B cell (primary cell): Measurements from ENCODE around the gene VAV2. TPM values are rescaled to one million over a fixed set of nuclear protein-coding genes. Genes with fewer than 3 reads are reported as not detected.

ENCODE experiments used
- ATAC-seq: fragments of 200-7000 bp; cut with Tn5 transposase; one replicate; pipeline ENCODE4 v1.10.0; 2021; ENCODE audit warnings: low read depth, mild to moderate bottlenecking, moderate number of reproducible peaks, moderate library complexity
- CTCF ChIA-PET: fragments of 350-600 bp; sonication (Branson Sonifier 250); formaldehyde crosslinking; loops from one replicate; lab custom pipeline; 2021; ENCODE audit warnings: antibody characterized with exemption, inconsistent platforms; lab: Charles Lee
- POLR2A ChIA-PET: fragments of 350-600 bp; sonication (Branson Sonifier 250); formaldehyde crosslinking; loops from one replicate; lab custom pipeline; 2021; ENCODE audit warnings: antibody characterized with exemption; lab: Charles Lee
- DNase-seq: peaks from one replicate; pipeline ENCODE4 v3.0.0; 2013
- H2AFZ ChIP-seq: 2 replicates; pipeline ENCODE4 v1.6.1; 2012; ENCODE audit warnings: mild to moderate bottlenecking, low read depth, low read length; ENCODE audit not compliant: insufficient read depth, poor library complexity, severe bottlenecking
- H3K27ac ChIP-seq, 2 donors: 1 replicate in 1 of 2; 2 replicates in 1 of 2; pipeline ENCODE4 v1.5.1; 2012 to 2013; ENCODE audit warnings: low read length in 2 of 2, mild to moderate bottlenecking in 2 of 2, moderate library complexity in 1 of 2
- H3K27me3 ChIP-seq, 4 experiments: fragments of 200-600 bp in 1 of 4; sonication (generic) in 1 of 4; replicated peaks in 1 of 4; 1 replicate in 2 of 4; 2 replicates in 2 of 4; pipeline versions ENCODE4 v1.6.1 to v1.7.0; 2013 to 2016; ENCODE audit warnings: low read length in 3 of 4, mild to moderate bottlenecking in 2 of 4, mixed read lengths in 1 of 4, moderate library complexity in 1 of 4; ENCODE audit not compliant: insufficient read depth in 4 of 4, control insufficient read depth in 3 of 4; ENCODE audit errors: control extremely low read depth in 1 of 4
- H3K36me3 ChIP-seq, 2 experiments: replicated peaks in 1 of 2; 1 replicate in 1 of 2; 2 replicates in 1 of 2; pipeline versions ENCODE4 v1.6.1 to v1.7.1; 2013; ENCODE audit warnings: low read length in 1 of 2; ENCODE audit not compliant: insufficient read depth in 2 of 2, control insufficient read depth in 1 of 2; ENCODE audit errors: control extremely low read depth in 1 of 2, extremely low read depth in 1 of 2
- H3K4me1 ChIP-seq, 2 donors: fragments of 200-600 bp in 1 of 2; sonication (generic) in 1 of 2; 1 replicate in 1 of 2; 2 replicates in 1 of 2; pipeline versions ENCODE4 v1.5.1 to v1.6.1; 2013 to 2017; ENCODE audit warnings: low read length in 2 of 2; ENCODE audit not compliant: control insufficient read depth in 2 of 2, insufficient read depth in 2 of 2
- H3K4me2 ChIP-seq: replicated peaks from 2 replicates; pipeline ENCODE3; 2012; ENCODE audit warnings: mild to moderate bottlenecking, low read depth, low read length; ENCODE audit not compliant: poor library complexity, severe bottlenecking
- H3K4me3 ChIP-seq, 5 experiments: fragments of 200-600 bp in 1 of 5; sonication (generic) in 1 of 5; 1 replicate in 3 of 5; 2 replicates in 2 of 5; pipeline versions ENCODE4 v1.5.1 to v1.7.0; 2011 to 2016; ENCODE audit warnings: low read length in 4 of 5, mild to moderate bottlenecking in 4 of 5, low read depth in 2 of 5, control low read depth in 1 of 5, moderate library complexity in 1 of 5; ENCODE audit not compliant: insufficient read depth in 1 of 5; ENCODE audit errors: control extremely low read depth in 1 of 5, extremely low read depth in 1 of 5
- H3K79me2 ChIP-seq: fragments of 200-600 bp; sonication (generic); one replicate; pipeline ENCODE4 v1.6.0; 2016; ENCODE audit warnings: low read length; ENCODE audit not compliant: control insufficient read depth, insufficient read depth
- H3K9ac ChIP-seq: fragments of 200-600 bp; sonication (generic); 2 replicates; pipeline ENCODE4 v1.6.1; 2017; ENCODE audit warnings: mild to moderate bottlenecking, low read length, moderate library complexity
- H3K9me3 ChIP-seq, 3 donors: one replicate each; pipeline versions ENCODE4 v1.6.1 to v1.7.1; 2013; ENCODE audit warnings: low read length in 2 of 3; ENCODE audit not compliant: control insufficient read depth in 2 of 3, insufficient read depth in 1 of 3; ENCODE audit errors: control extremely low read depth in 1 of 3
- H4K20me1 ChIP-seq: 2 replicates; pipeline ENCODE4 v1.6.0; 2012; ENCODE audit warnings: mild to moderate bottlenecking, low read length; ENCODE audit not compliant: insufficient read depth, control insufficient read depth, poor library complexity, severe bottlenecking
- H3K27ac Mint-ChIP-seq: one replicate; pipeline ENCODE4 v1.8.0; 2021; ENCODE audit warnings: mixed read lengths
- H3K27me3 Mint-ChIP-seq: one replicate; pipeline ENCODE4 v1.8.0; 2021; ENCODE audit warnings: mixed read lengths
- H3K4me1 Mint-ChIP-seq: one replicate; pipeline ENCODE4 v1.8.0; 2021; ENCODE audit warnings: mixed read lengths
- H3K4me3 Mint-ChIP-seq: one replicate; pipeline ENCODE4 v1.8.0; 2021; ENCODE audit warnings: mixed read lengths
- H3K9me3 Mint-ChIP-seq: one replicate; pipeline ENCODE4 v1.8.0; 2022; ENCODE audit warnings: mixed read lengths; ENCODE audit not compliant: insufficient read depth
- EZH2 ChIP-seq: IDR thresholded peaks from 2 replicates; pipeline ENCODE4 v1.6.1; 2012; ENCODE audit warnings: borderline replicate concordance, low read depth, mild to moderate bottlenecking, moderate library complexity, low read length; ENCODE audit not compliant: insufficient read depth, poor library complexity, severe bottlenecking
- WGBS: methylation state at CpG from one replicate; pipeline ENCODE4 v1.1.5; 2013; ENCODE audit warnings: missing lambda C conversion rate; ENCODE audit not compliant: insufficient coverage; 5-methylcytosine and 5-hydroxymethylcytosine counted together
- intact Hi-C: fragments of 100-400 bp; cut with micrococcal nuclease; formaldehyde crosslinking; loops from one replicate; pipeline ENCODE4 v1.10.0; 2022
- polyA plus RNA-seq: library from polyadenylated mRNA; depleted of rRNA; stranded (reverse); fragments of >200 nt; gene quantifications from 2 replicates; pipeline ENCODE4 v1.2.3, GENCODE V29; 2012
- total RNA-seq, 2 donors: library from RNA; stranded (reverse); fragments of 120-200 nt in 1 of 2; gene quantifications; 1 replicate in 1 of 2; 2 replicates in 1 of 2; pipeline versions ENCODE4 v1.2.3 to v1.2.4, GENCODE V29; 2013 to 2022
- TF ChIP-seq, protein P1 (sequence below): fragments of 200-600 bp; IDR thresholded peaks from one replicate; pipeline ENCODE4 v1.8.0; 2022; ENCODE audit warnings: antibody characterized with exemption, mild to moderate bottlenecking

Gene VAV2
- total and polyA plus RNA-seq, 2 donors (not counting 1 experiment from before 2014, with no cell fraction given) = 34.4 to 128 TPM

- H3K27ac ChIP-seq = peak overlapping the region in 1 of 2 donors; percentile 4
- no peak for ATAC-seq
- Mint-ChIP-seq H3K9me3 (no peaks in the 10 kb centered on the region), H3K27ac (peak overlapping the region; percentile 56), H3K27me3 (no peaks in the 10 kb centered on the region), H3K4me3 (no peak overlapping the region), H3K4me1 (peaks cover 28% of the 10 kb centered on the region)
- H3K4me1 ChIP-seq = peaks cover 0 to under 1% of the 10 kb centered on the region in 2 donors
- no peak for DNase-seq
- TF ChIP-seq, protein P1, sequence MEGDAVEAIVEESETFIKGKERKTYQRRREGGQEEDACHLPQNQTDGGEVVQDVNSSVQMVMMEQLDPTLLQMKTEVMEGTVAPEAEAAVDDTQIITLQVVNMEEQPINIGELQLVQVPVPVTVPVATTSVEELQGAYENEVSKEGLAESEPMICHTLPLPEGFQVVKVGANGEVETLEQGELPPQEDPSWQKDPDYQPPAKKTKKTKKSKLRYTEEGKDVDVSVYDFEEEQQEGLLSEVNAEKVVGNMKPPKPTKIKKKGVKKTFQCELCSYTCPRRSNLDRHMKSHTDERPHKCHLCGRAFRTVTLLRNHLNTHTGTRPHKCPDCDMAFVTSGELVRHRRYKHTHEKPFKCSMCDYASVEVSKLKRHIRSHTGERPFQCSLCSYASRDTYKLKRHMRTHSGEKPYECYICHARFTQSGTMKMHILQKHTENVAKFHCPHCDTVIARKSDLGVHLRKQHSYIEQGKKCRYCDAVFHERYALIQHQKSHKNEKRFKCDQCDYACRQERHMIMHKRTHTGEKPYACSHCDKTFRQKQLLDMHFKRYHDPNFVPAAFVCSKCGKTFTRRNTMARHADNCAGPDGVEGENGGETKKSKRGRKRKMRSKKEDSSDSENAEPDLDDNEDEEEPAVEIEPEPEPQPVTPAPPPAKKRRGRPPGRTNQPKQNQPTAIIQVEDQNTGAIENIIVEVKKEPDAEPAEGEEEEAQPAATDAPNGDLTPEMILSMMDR = no peak
- no peak for TF ChIP-seq EZH2
- no peak overlapping the region for H3K4me2 ChIP-seq
- no peak overlapping the region for H3K9ac ChIP-seq
- no peak overlapping the region for H2AFZ ChIP-seq
- ChIA-PET POLR2A (interaction anchor here (0.6 kb wide), 1 partner anchor 176 kb away, joined by 3 read pairs; no protein-coding TSS in a partner anchor), CTCF (no interaction called here)
- peaks cover 0 to 35% of the 10 kb centered on the region in 2 experiments for H3K36me3 ChIP-seq
- H3K4me3 ChIP-seq = no peak overlapping the region
- peaks cover 98% of the 10 kb centered on the region for H4K20me1 ChIP-seq
- intact Hi-C loops = no loop called here
- no peaks in the 10 kb centered on the region for H3K27me3 ChIP-seq
- H3K79me2 ChIP-seq = peaks cover 99% of the 10 kb centered on the region
- WGBS = 96% methylated on average over 12 of the region's 12 CpGs
- H3K9me3 ChIP-seq = no peaks in the 10 kb centered on the region
Measured at GRCh38 chr9:133856798-133857197, 135.3 kb downstream of the VAV2 start.

- WGBS = 96% methylated on average over 20 of the region's 20 CpGs
- H4K20me1 ChIP-seq = peaks cover 98% of the 10 kb centered on the region
- H3K27ac ChIP-seq = no peak overlapping the region
- H3K4me3 ChIP-seq = no peak overlapping the region
- peaks cover 99% of the 10 kb centered on the region for H3K79me2 ChIP-seq
- Mint-ChIP-seq H3K4me3 (no peak overlapping the region), H3K27ac (no peak overlapping the region), H3K9me3 (no peaks in the 10 kb centered on the region), H3K27me3 (no peaks in the 10 kb centered on the region), H3K4me1 (peaks cover 34% of the 10 kb centered on the region)
- ATAC-seq = no peak
- intact Hi-C loops = no loop called here
- H2AFZ ChIP-seq = no peak overlapping the region
- DNase-seq = no peak
- peaks cover 0 to 4% of the 10 kb centered on the region in 2 donors for H3K4me1 ChIP-seq
- H3K27me3 ChIP-seq = no peaks in the 10 kb centered on the region
- POLR2A ChIA-PET = interaction anchor here (0.6 kb wide), 1 partner anchor 177 kb away, joined by 3 read pairs; no protein-coding TSS in a partner anchor
- H3K9ac ChIP-seq = no peak overlapping the region
- peaks cover 0 to 38% of the 10 kb centered on the region in 2 experiments for H3K36me3 ChIP-seq
- H3K9me3 ChIP-seq = no peaks in the 10 kb centered on the region
- no peak overlapping the region for H3K4me2 ChIP-seq
- TF ChIP-seq, protein P1 = no peak
- TF ChIP-seq EZH2 = no peak
- CTCF ChIA-PET = no interaction called here
Measured at GRCh38 chr9:133855802-133856521, 136.2 kb downstream of the VAV2 start.
